Mesothelial cell of epicardium (in vitro differentiated cells): Measurements from ENCODE around the gene TUBG2. TPM values are rescaled to one million over a fixed set of nuclear protein-coding genes. Genes with fewer than 3 reads are reported as not detected.
A peak's percentile ranks its signal among the peaks of the same experiment; 100 is the strongest.

ENCODE experiments used
- DNase-seq, 2 experiments: peaks; one replicate each; pipeline ENCODE4 v3.0.0; 2021; ENCODE audit warnings: low spot score in 2 of 2; ENCODE audit not compliant: unreplicated experiment in 2 of 2
- H3K27ac Mint-ChIP-seq: 2 replicates; pipeline ENCODE4 v1.8.0; 2021; ENCODE audit warnings: mixed read lengths
- H3K27me3 Mint-ChIP-seq: 2 replicates; pipeline ENCODE4 v1.8.0; 2021; ENCODE audit warnings: low read depth, mixed read lengths
- H3K36me3 Mint-ChIP-seq: 2 replicates; pipeline ENCODE4 v1.8.0; 2021; ENCODE audit warnings: mixed read lengths
- H3K4me1 Mint-ChIP-seq: 2 replicates; pipeline ENCODE4 v1.8.0; 2021; ENCODE audit warnings: mixed read lengths
- H3K4me3 Mint-ChIP-seq: 2 replicates; pipeline ENCODE4 v1.8.0; 2021; ENCODE audit warnings: mild to moderate bottlenecking, moderate library complexity, mixed read lengths
- H3K9me3 Mint-ChIP-seq: 2 replicates; pipeline ENCODE4 v1.8.0; 2021; ENCODE audit warnings: mixed read lengths
- CTCF ChIP-seq: fragments of 200-600 bp; sonication (generic); IDR thresholded peaks from one replicate; pipeline ENCODE4 v1.5.0; 2021; ENCODE audit warnings: antibody characterized with exemption; ENCODE audit not compliant: unreplicated experiment
- total RNA-seq: library from RNA; stranded (reverse); gene quantifications from 3 replicates; pipeline ENCODE4 v1.2.1, GENCODE V29; 2021

Gene TUBG2
- total RNA-seq, 1 donor from 2014 or later: 33.4 TPM

DNA sequence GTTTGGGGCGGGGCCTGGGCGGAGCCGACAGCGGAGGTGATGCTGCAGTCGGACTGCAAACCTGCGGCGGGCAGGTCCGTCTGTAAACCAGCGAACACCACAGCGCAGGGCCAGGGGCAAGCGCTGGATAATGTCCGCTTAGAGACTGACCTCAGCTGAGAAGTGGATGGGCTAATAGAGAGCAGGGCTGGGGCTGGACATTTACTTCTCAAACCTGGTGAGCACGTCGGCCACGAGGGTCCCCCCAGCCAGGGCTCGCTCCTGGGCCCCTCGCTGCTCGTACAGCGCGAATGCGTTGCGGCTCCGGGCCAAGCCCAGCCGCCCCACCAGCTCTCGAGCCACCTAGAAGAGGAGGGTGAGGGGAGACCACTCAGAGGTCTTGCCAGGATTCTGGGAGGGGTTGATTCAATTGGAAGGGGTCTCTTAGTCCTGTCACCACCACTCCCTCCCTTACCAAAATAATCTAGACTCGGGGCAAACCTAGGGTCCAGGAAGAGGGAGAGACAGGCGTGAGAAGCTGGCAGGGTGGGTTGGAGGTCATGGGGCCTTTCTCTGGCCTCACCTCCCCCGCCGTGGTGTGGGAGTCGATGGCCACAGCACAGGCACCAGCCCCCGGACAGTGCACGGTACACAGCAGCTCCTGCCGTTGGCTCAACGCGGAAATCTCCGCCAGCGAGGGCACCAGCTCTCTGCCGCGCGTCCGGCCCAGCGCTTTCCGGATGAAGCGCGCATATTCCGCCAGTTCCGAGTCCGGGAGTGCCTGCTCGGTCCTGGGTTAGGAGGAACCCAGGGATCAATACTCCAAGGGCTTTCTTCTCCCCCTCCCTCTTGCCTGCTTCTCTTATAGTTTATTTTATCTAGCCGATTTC is 11.9 kb downstream of the TUBG2 start:
- no peak overlapping the region for H3K4me3 Mint-ChIP-seq
- peaks cover 26% of the 10 kb centered on the region for H3K36me3 Mint-ChIP-seq
- peaks cover 21% of the 10 kb centered on the region for H3K4me1 Mint-ChIP-seq
- no peak for DNase-seq
- H3K27me3 Mint-ChIP-seq: peaks cover 9% of the 10 kb centered on the region
- TF ChIP-seq CTCF: no peak
- no peaks in the 10 kb centered on the region for H3K9me3 Mint-ChIP-seq
- no peak overlapping the region for H3K27ac Mint-ChIP-seq

DNA sequence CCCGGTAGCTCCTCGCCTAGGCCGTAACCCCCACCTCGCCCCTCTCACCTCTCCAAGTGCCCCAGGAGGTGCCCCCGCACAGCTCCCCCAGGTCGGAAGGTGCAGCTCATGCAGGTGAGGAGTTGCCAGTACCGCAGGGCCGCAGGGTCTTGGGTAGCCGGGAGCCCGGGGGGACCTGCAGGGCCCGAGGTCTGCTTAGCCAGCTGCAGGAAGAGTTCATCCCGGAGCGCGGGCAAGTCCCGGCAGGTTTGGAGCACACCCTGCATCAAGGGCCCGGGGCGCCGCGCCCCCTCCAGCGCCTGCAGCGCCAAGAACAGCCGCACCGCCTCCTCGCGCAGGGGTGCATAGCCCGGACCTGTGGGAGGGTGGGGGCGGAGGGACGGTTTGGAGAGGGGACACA is 13.0 kb downstream of the TUBG2 start:
- Mint-ChIP-seq H3K36me3 (peaks cover 22% of the 10 kb centered on the region), H3K27ac (no peak overlapping the region), H3K27me3 (peaks cover 9% of the 10 kb centered on the region), H3K4me1 (peaks cover 21% of the 10 kb centered on the region), H3K4me3 (peak overlapping the region; percentile 16), H3K9me3 (no peaks in the 10 kb centered on the region)
- TF ChIP-seq CTCF: no peak
- no peak for DNase-seq

DNA sequence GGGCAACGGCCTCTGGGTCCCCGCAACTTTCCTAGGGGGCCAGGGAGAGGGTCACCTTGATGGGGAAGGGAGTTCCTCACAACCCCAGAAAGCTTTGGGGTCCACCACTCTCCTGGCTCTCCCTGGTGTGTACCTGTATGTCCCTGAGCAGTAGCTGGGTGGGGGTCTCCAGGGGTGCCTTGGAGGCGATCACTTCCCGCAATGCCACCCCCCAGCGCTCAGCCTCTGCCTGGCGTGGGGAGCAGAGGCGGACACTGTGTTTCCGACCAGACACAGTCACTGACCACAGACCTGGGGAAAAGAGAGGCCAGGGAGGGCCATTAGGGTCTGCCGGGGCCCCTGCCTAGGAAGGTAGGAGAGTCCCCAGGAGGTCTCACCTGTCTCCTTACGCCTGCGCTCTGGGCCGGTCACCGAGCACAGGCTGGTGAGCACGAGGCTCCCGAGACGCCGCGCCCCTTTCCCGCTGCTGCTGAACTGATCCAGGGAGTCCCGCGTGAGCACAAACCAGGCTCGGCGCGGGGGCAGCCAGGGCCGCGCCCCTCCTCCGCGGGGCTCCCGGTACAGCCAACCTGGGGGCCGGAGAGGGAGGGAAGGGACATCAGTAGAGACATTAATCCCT is 14.3 kb downstream of the TUBG2 start:
- H3K27ac Mint-ChIP-seq: no peak overlapping the region
- no peak overlapping the region for H3K4me3 Mint-ChIP-seq
- TF ChIP-seq CTCF: no peak
- no peaks in the 10 kb centered on the region for H3K9me3 Mint-ChIP-seq
- DNase-seq: no peak
- H3K27me3 Mint-ChIP-seq: peaks cover 9% of the 10 kb centered on the region
- H3K36me3 Mint-ChIP-seq: peaks cover 20% of the 10 kb centered on the region
- H3K4me1 Mint-ChIP-seq: peaks cover 29% of the 10 kb centered on the region

DNA sequence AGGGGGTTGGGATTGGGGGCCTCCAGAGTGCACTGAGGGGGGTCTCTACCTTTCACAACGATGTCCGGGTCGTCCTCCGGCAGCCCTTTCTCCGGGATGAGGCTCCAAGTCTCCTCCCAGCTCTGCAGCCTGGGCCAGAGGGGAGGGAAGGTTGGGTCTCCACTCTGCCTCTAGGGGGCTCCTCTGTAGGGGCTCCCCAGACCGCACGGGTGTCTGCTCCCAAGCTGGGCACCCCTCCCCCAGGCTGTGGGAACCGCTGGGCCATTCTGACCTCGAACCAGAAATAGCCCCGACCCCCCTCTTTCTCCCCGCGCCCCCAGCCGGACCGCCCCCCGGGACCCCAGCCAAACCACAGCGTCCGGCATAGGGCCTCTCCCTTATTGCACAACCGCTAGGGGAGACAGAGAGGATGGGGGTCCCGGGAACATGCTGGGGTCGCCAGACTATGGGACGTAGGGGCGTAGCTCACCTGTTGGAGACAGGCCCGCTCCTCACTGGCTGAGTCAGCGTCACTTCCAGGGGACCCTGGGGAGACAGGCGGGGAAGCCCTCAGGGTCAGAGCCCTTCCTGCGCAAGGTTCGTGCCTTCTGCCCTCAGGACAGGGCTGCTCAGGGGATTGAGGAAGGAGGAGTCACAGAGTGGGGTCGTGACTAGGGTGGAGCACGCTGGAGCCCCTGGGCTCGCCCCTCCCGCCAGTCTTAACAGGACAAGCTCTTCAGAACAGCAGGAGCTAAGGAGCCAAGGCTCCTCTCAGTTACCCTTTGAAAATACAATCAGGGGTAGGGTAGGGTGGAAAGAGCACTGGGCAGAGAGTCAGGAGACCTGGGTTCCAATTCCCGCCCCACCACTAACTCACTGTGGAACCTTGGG is 15.0 kb downstream of the TUBG2 start:
- DNase-seq: no peak
- Mint-ChIP-seq H3K4me1 (peaks cover 32% of the 10 kb centered on the region), H3K27me3 (peaks cover 9% of the 10 kb centered on the region), H3K27ac (peak overlapping the region; percentile 71), H3K36me3 (peaks cover 16% of the 10 kb centered on the region), H3K4me3 (peak overlapping the region; percentile 62), H3K9me3 (no peaks in the 10 kb centered on the region)
- TF ChIP-seq CTCF: peak; percentile 33

DNA sequence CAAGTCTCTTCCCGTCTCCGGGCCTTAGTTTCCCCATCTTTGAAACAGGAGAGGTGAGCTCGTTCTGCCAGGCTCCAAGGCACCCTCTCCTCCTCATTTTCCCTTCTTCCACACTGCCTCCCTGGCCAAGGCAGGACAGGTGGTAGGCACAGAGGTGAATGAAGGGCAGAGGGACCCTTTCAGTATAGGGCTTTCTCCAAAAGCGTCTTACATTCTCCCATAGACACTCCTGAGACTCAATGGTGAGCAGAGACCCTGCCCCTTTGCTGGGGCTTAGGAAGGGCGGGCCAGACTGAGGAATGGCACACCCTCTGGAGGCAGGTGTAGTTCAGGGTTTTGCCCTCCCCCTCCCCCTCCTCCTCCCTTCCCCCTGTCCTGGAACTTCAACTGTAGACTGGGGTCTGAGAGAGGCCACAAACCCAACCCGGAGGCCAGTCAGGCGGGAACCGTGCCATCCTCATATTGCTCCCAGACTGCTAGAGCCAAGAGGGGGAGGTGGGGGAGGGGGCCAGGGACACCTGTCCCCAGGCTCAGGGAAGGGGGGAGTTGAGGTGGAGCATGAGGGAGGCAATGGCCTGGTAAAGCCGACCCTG is 15.8 kb downstream of the TUBG2 start:
- Mint-ChIP-seq H3K9me3 (no peaks in the 10 kb centered on the region), H3K27me3 (peaks cover 9% of the 10 kb centered on the region), H3K4me1 (peaks cover 37% of the 10 kb centered on the region), H3K36me3 (peaks cover 10% of the 10 kb centered on the region), H3K27ac (peak overlapping the region; percentile 34), H3K4me3 (peak overlapping the region; percentile 62)
- DNase-seq: no peak
- no peak for TF ChIP-seq CTCF
